HCT116 (cell line): Measurements from ENCODE around the gene SLFN12L. TPM values are rescaled to one million over a fixed set of nuclear protein-coding genes. Genes with fewer than 3 reads are reported as not detected.
A peak's percentile ranks its signal among the peaks of the same experiment; 100 is the strongest.

Experiments used
- ATAC-seq: fragments of 200-7000 bp; cut with Tn5 transposase; 2 replicates; pipeline ENCODE4 v1.9.1; 2020; ENCODE audit warnings: mild to moderate bottlenecking, moderate library complexity
- BruUV-seq: library from RNA; stranded (reverse); fragments of 400-500 nt; replicated peaks from 2 replicates; lab custom pipeline; 2021; lab: Mats Ljungman, UMichigan
- CTCF ChIA-PET: fragments of 300-600 bp; sonication (Branson Sonifier 250); formaldehyde crosslinking; loops from one replicate; lab custom pipeline; 2021; ENCODE audit warnings: antibody characterized with exemption; lab: Charles Lee
- POLR2A ChIA-PET: fragments of 300-600, 350-600 bp; sonication (Branson Sonifier 250); formaldehyde crosslinking; loops from one replicate; lab custom pipeline; 2021; ENCODE audit warnings: antibody characterized with exemption; lab: Charles Lee
- RAD21 ChIA-PET, 2 experiments: fragments of 300-600 bp; sonication (Branson Sonifier 250); formaldehyde crosslinking; loops; one replicate each; lab custom pipeline; 2023; ENCODE audit warnings: low total read pairs in 2 of 2; ENCODE audit not compliant: uncharacterized antibody in 2 of 2, unreplicated experiment in 2 of 2, low non-redundant PET in 1 of 2; lab: Charles Lee
- DNase-seq: peaks from one replicate; pipeline ENCODE4 v3.0.0-alpha.2; 2010; ENCODE audit warnings: low read depth, low spot score
- H2AFZ ChIP-seq: fragments of 200-600 bp; shearing (Covaris generic), sonication (generic); 2 replicates; pipeline ENCODE4 v1.6.1; 2017; ENCODE audit warnings: low read depth, mixed run types, mixed read lengths, antibody characterized with exemption, low read length; ENCODE audit not compliant: poor library complexity, severe bottlenecking
- H3K27ac ChIP-seq: 2 replicates; pipeline ENCODE4 v1.5.1; 2012; ENCODE audit warnings: low read depth, low read length
- H3K27me3 ChIP-seq: fragments of 200-600 bp; sonication (generic); 2 replicates; pipeline ENCODE4 v1.6.1; 2016; ENCODE audit warnings: mixed run types, low read length, mixed read lengths; ENCODE audit not compliant: insufficient read depth
- H3K36me3 ChIP-seq, 2 experiments: fragments of 200-500 bp in 1 of 2; fragments of 200-600 bp in 1 of 2; sonication (Bioruptor generic) in 1 of 2; sonication (generic) in 1 of 2; 2 replicates each; pipeline versions ENCODE4 v1.5.1 to v1.6.1; 2014 to 2016; ENCODE audit warnings: low read length in 2 of 2, inconsistent platforms in 1 of 2, mixed read lengths in 1 of 2, mixed run types in 1 of 2; ENCODE audit not compliant: insufficient read depth in 2 of 2, control insufficient read depth in 1 of 2
- H3K4me1 ChIP-seq, 2 experiments: fragments of 200-600 bp in 1 of 2; sonication (generic) in 1 of 2; 2 replicates each; pipeline versions ENCODE4 v1.5.1 to v1.6.1; 2012 to 2017; ENCODE audit warnings: low read length in 2 of 2, inconsistent platforms in 1 of 2, mild to moderate bottlenecking in 1 of 2, mixed read lengths in 1 of 2, mixed run types in 1 of 2, moderate library complexity in 1 of 2; ENCODE audit not compliant: insufficient read depth in 2 of 2, control insufficient read depth in 1 of 2
- H3K4me2 ChIP-seq: fragments of 200-600 bp; sonication (generic); 2 replicates; pipeline ENCODE4 v1.6.1; 2017; ENCODE audit warnings: mixed run types, low read length, mixed read lengths
- H3K4me3 ChIP-seq, 2 experiments: fragments of 200-600 bp in 1 of 2; sonication (generic) in 1 of 2; replicated peaks in 1 of 2; 2 replicates each; pipeline ENCODE4 v1.5.1; 2011 to 2016; ENCODE audit warnings: low read length in 2 of 2, control low read depth in 1 of 2, low read depth in 1 of 2, mild to moderate bottlenecking in 1 of 2, mixed read lengths in 1 of 2, mixed run types in 1 of 2
- H3K79me2 ChIP-seq: fragments of 200-600 bp; sonication (generic); 2 replicates; pipeline ENCODE4 v1.6.1; 2017; ENCODE audit warnings: mild to moderate bottlenecking, mixed run types, low read length, moderate library complexity, mixed read lengths; ENCODE audit not compliant: insufficient read depth
- H3K9ac ChIP-seq: fragments of 200-600 bp; sonication (generic); 2 replicates; pipeline ENCODE4 v1.6.1; 2016; ENCODE audit warnings: low read length, mixed read lengths
- H3K9me2 ChIP-seq: fragments of 200-600 bp; sonication (generic), shearing (Covaris generic); 2 replicates; pipeline ENCODE4 v1.6.1; 2017; ENCODE audit warnings: mixed run types, mild to moderate bottlenecking, moderate library complexity; ENCODE audit not compliant: insufficient read depth
- H3K9me3 ChIP-seq, 2 experiments: fragments of 200-500 bp in 1 of 2; fragments of 200-600 bp in 1 of 2; sonication (Bioruptor generic) in 1 of 2; sonication (generic) in 1 of 2; 2 replicates each; pipeline ENCODE4 v1.6.1; 2014 to 2017; ENCODE audit warnings: low read length in 2 of 2, mixed read lengths in 2 of 2, inconsistent platforms in 1 of 2, low read depth in 1 of 2, mild to moderate bottlenecking in 1 of 2, mixed run types in 1 of 2, moderate library complexity in 1 of 2; ENCODE audit not compliant: control insufficient read depth in 1 of 2, insufficient read depth in 1 of 2
- H4K20me1 ChIP-seq: fragments of 200-600 bp; sonication (generic), shearing (Covaris generic); 2 replicates; pipeline ENCODE4 v1.6.1; 2017; ENCODE audit warnings: mixed run types, mild to moderate bottlenecking, moderate library complexity; ENCODE audit not compliant: insufficient read depth
- ATF3 ChIP-seq: IDR thresholded peaks from 2 replicates; pipeline ENCODE4 v1.6.1; 2012
- CBX3 ChIP-seq: IDR thresholded peaks from 2 replicates; pipeline ENCODE4 v1.6.1; 2012; ENCODE audit warnings: low read depth
- CEBPB ChIP-seq: IDR thresholded peaks from 2 replicates; pipeline ENCODE4 v1.6.1; 2012; ENCODE audit warnings: low read depth
- ELF1 ChIP-seq: IDR thresholded peaks from 2 replicates; pipeline ENCODE4 v1.6.1; 2012; ENCODE audit warnings: low read depth, borderline replicate concordance
- EZH2 ChIP-seq: fragments of 200-600 bp; sonication (generic); IDR thresholded peaks from 2 replicates; pipeline ENCODE4 v1.6.1; 2017; ENCODE audit warnings: antibody characterized with exemption, mixed run types
- EZH2phosphoT487 ChIP-seq: fragments of 200-600 bp; IDR thresholded peaks from 2 replicates; pipeline ENCODE4 v1.6.1; 2018; ENCODE audit warnings: antibody characterized with exemption, borderline replicate concordance
- POLR2A ChIP-seq: IDR thresholded peaks from 2 replicates; pipeline ENCODE4 v1.7.0; 2011; ENCODE audit warnings: borderline replicate concordance; ENCODE audit not compliant: insufficient read depth, insufficient read length; ENCODE audit errors: extremely low read depth
- SIN3A ChIP-seq: IDR thresholded peaks from 2 replicates; pipeline ENCODE4 v1.6.1; 2012; ENCODE audit warnings: low read depth
- SP1 ChIP-seq: IDR thresholded peaks from 2 replicates; pipeline ENCODE4 v1.6.1; 2012; ENCODE audit warnings: low read depth
- ZBTB33 ChIP-seq: IDR thresholded peaks from 2 replicates; pipeline ENCODE4 v1.6.1; 2011; ENCODE audit warnings: mild to moderate bottlenecking, low read length, moderate library complexity; ENCODE audit not compliant: insufficient replicate concordance; ENCODE audit errors: extremely low read depth
- ZFX ChIP-seq: fragments of 450-650 bp; IDR thresholded peaks from 2 replicates; pipeline ENCODE4 v1.6.1; 2017
- ZNF274 ChIP-seq: fragments of 200-500 bp; sonication (Bioruptor generic); IDR thresholded peaks from 2 replicates; pipeline ENCODE4 v1.6.1; 2014; ENCODE audit warnings: mild to moderate bottlenecking, low read depth, low read length, inconsistent platforms
- intact Hi-C: fragments of 100-400 bp; cut with micrococcal nuclease; formaldehyde crosslinking; loops from 2 replicates; pipeline ENCODE4 v1.10.0; 2022
- total RNA-seq: library from RNA; stranded (reverse); gene quantifications from one replicate; pipeline ENCODE4 v1.2.1, GENCODE V29; 2021; ENCODE audit not compliant: unreplicated experiment
- TF ChIP-seq, protein P1 (sequence below): IDR thresholded peaks from 2 replicates; pipeline ENCODE4 v1.6.1; 2012
- TF ChIP-seq, protein P2 (sequence below): IDR thresholded peaks from 2 replicates; pipeline ENCODE4 v1.6.1; 2012; ENCODE audit warnings: low read depth

SLFN12L gene
- total RNA-seq, 1 experiment from 2014 or later = 0.17 TPM

DNA sequence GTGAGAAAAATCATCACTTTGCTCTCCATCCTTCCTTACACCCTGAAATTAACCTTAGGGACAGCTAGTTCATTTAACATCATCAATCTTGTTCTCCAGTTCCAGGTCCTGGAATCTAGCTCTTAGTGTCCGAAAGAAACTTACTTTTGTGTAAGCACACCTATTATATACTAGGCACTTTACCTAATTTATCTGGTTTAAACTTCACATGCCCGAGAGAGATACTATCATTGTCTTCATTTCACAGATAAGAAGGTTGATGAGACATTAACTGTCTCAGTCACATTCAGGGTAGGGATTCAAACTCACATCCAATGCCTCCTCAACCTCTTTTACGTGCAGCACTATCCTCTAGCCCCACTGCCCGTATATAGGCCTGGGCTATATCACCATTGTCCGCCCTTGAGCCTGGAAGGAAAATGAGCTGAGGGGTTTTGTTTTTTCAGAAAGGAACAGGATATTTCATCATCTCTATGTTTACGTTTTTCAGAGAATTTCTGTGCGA lies 49.1 kb upstream of the SLFN12L start:
- Histone ChIP-seq H2AFZ (peak overlapping the region; percentile 64), H3K27ac (peak overlapping the region; percentile 88; the same call in 1 of the 2 replicates), H3K4me1 (peaks cover 17 to 22% of the 10 kb centered on the region in 2 experiments), H4K20me1 (no peaks in the 10 kb centered on the region), H3K36me3 (no peaks in the 10 kb centered on the region), H3K9me3 (no peaks in the 10 kb centered on the region), H3K4me3 (peak overlapping the region; percentile 82 to 95), H3K27me3 (no peaks in the 10 kb centered on the region), H3K4me2 (peak overlapping the region; percentile 82), H3K9me2 (no peaks in the 10 kb centered on the region), H3K9ac (peak overlapping the region; percentile 96), H3K79me2 (peaks cover 45% of the 10 kb centered on the region)
- TSS peak; percentile 98 for BruUV-seq
- intact Hi-C loops = no loop called here
- no peak for DNase-seq
- ATAC-seq = peak; percentile 12
- ChIA-PET CTCF (interaction anchor here (1.1 to 1.3 kb wide), 2 partner anchors 8 to 178 kb away, joined by 5 to 6 read pairs; partner anchors contain the start of gene PEX12), RAD21 (no interaction called here), POLR2A (interaction anchor here (0.9 to 1.5 kb wide), 2 partner anchors 8 to 9 kb away, joined by 3 to 21 read pairs; partner anchors contain the start of gene PEX12)
- TF ChIP-seq CEBPB = peak; percentile 64
- no peak for TF ChIP-seq ATF3

DNA sequence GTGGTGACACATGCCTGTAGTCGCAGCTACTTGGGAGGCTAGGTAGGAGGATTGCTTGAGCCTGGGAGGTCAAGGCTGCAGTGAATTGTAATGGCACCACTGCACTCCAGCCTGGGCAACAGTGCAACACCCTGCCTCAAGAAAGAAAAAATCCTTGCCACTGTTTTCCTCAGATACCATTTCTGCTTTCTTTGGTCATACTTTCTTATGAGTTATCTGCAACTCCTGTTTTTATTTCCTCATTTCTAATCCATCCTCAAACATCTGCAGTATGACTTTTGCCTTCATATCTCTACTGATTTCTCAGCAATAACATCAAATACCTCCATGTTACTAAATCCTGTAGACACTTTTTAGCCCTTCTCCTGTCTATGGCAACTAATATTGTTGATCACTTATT lies 46.6 kb upstream of the SLFN12L start:
- intact Hi-C loops = no loop called here
- H3K4me3 ChIP-seq = no peak overlapping the region
- H3K27ac ChIP-seq = no peak overlapping the region
- H4K20me1 ChIP-seq = no peaks in the 10 kb centered on the region
- no TSS peak for BruUV-seq
- peaks cover 22% of the 10 kb centered on the region for H3K79me2 ChIP-seq
- H3K27me3 ChIP-seq = no peaks in the 10 kb centered on the region
- H3K4me2 ChIP-seq = no peak overlapping the region
- no peaks in the 10 kb centered on the region; a peak in 1 of 4 replicates for H3K36me3 ChIP-seq
- ChIA-PET RAD21 (no interaction called here), CTCF (no interaction called here), POLR2A (no interaction called here)
- TF ChIP-seq, protein P1, sequence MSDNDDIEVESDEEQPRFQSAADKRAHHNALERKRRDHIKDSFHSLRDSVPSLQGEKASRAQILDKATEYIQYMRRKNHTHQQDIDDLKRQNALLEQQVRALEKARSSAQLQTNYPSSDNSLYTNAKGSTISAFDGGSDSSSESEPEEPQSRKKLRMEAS = no peak
- TF ChIP-seq ZBTB33 (no peak), POLR2A (no peak), ELF1 (no peak), EZH2phosphoT487 (no peak), ZNF274 (no peak), SIN3A (no peak), EZH2 (no peak), CBX3 (no peak), SP1 (no peak), ZFX (no peak), ATF3 (no peak), CEBPB (no peak)
- TF ChIP-seq, protein P2, sequence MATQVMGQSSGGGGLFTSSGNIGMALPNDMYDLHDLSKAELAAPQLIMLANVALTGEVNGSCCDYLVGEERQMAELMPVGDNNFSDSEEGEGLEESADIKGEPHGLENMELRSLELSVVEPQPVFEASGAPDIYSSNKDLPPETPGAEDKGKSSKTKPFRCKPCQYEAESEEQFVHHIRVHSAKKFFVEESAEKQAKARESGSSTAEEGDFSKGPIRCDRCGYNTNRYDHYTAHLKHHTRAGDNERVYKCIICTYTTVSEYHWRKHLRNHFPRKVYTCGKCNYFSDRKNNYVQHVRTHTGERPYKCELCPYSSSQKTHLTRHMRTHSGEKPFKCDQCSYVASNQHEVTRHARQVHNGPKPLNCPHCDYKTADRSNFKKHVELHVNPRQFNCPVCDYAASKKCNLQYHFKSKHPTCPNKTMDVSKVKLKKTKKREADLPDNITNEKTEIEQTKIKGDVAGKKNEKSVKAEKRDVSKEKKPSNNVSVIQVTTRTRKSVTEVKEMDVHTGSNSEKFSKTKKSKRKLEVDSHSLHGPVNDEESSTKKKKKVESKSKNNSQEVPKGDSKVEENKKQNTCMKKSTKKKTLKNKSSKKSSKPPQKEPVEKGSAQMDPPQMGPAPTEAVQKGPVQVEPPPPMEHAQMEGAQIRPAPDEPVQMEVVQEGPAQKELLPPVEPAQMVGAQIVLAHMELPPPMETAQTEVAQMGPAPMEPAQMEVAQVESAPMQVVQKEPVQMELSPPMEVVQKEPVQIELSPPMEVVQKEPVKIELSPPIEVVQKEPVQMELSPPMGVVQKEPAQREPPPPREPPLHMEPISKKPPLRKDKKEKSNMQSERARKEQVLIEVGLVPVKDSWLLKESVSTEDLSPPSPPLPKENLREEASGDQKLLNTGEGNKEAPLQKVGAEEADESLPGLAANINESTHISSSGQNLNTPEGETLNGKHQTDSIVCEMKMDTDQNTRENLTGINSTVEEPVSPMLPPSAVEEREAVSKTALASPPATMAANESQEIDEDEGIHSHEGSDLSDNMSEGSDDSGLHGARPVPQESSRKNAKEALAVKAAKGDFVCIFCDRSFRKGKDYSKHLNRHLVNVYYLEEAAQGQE = no peak
- H3K9me3 ChIP-seq = no peaks in the 10 kb centered on the region
- H3K9ac ChIP-seq = no peak overlapping the region
- H3K9me2 ChIP-seq = no peaks in the 10 kb centered on the region
- DNase-seq = no peak
- H3K4me1 ChIP-seq = peaks cover 16 to 17% of the 10 kb centered on the region in 2 experiments
- ATAC-seq = no peak
- no peak overlapping the region for H2AFZ ChIP-seq
